Measurements from ENCODE around the gene JMJD4.

Gene JMJD4

GRCh38 chr1:227734856-227735538 lies at the start of gene JMJD4, which contains the start of gene SNAP47:
Gene JMJD4 (minus strand): TSS chr1:227735302. CDS start chr1:227735273, 29 bp downstream.
Gene SNAP47 (plus strand): TSS chr1:227735435. CDS start chr1:227747737, 12,302 bp downstream.
- peak; percentile 88 for DNase-seq

- no peak for DNase-seq
These were observed 47.1 kb upstream of the JMJD4 start for GRCh38 chr1:227782226-227782625.

GRCh38 chr1:227781314-227781930 lies 46.3 kb upstream of the JMJD4 start:
- DNase-seq, result no peak

GRCh38 chr1:227780101-227781044 lies 45.3 kb upstream of the JMJD4 start:
- peak; percentile 85 for DNase-seq

- DNase-seq, result no peak
These were observed 44.6 kb upstream of the JMJD4 start for GRCh38 chr1:227779685-227780084.

GRCh38 chr1:227779021-227779441 lies 43.9 kb upstream of the JMJD4 start:
- DNase-seq, result no peak

GRCh38 chr1:227778401-227778947 lies 43.4 kb upstream of the JMJD4 start:
- DNase-seq, result peak; percentile 70

- no peak for DNase-seq
These were observed 42.5 kb upstream of the JMJD4 start for GRCh38 chr1:227777646-227778045.

- no peak for DNase-seq
These were observed 42.1 kb upstream of the JMJD4 start for GRCh38 chr1:227777156-227777555.

GRCh38 chr1:227776331-227776771 lies 41.2 kb upstream of the JMJD4 start:
- DNase-seq, result no peak

- DNase-seq, result no peak
These were observed 40.7 kb upstream of the JMJD4 start for GRCh38 chr1:227775841-227776240.

GRCh38 chr1:227774821-227775661 lies 39.9 kb upstream of the JMJD4 start:
- DNase-seq, result no peak

GRCh38 chr1:227774051-227774731 lies 39.1 kb upstream of the JMJD4 start:
- no peak for DNase-seq

GRCh38 chr1:227773558-227773957 lies 38.5 kb upstream of the JMJD4 start:
- no peak for DNase-seq

GRCh38 chr1:227771771-227772170 lies 36.7 kb upstream of the JMJD4 start:
- DNase-seq, result no peak

- DNase-seq, result no peak
These were observed 36.2 kb upstream of the JMJD4 start for GRCh38 chr1:227771326-227771725.

GRCh38 chr1:227770812-227771211 lies 35.7 kb upstream of the JMJD4 start:
- no peak for DNase-seq

GRCh38 chr1:227769936-227770494 lies 34.9 kb upstream of the JMJD4 start:
- peak; percentile 32 for DNase-seq

- no peak for DNase-seq
These were observed 34.2 kb upstream of the JMJD4 start for GRCh38 chr1:227769047-227769935.

GRCh38 chr1:227768640-227769039 lies 33.5 kb upstream of the JMJD4 start:
- no peak for DNase-seq

Measured in NCI-H2171 treated with DMSO at 0.1 percent for 48 hours (cell line).